GM04504 (cell line): ENCODE measurements around the gene SUPT7L.
"Not testable (repeated sequence)": the region's sequence is repeated elsewhere in the genome, so short reads cannot be mapped to it uniquely, and the experiment has no call there.

ENCODE experiments used
- DNase-seq: peaks from one replicate; pipeline ENCODE4 v3.0.0-alpha.2; 2012; ENCODE audit warnings: low read depth

The SUPT7L gene

GRCh38 chr2:27685577-27685976 lies 22.2 kb upstream of the SUPT7L start:
- no peak for DNase-seq

GRCh38 chr2:27685006-27685405 lies 21.6 kb upstream of the SUPT7L start:
- not testable (repeated sequence) for DNase-seq

GRCh38 chr2:27683390-27684071 lies 20.1 kb upstream of the SUPT7L start:
- DNase-seq, result peak; percentile 75

GRCh38 chr2:27682334-27682771 lies 18.9 kb upstream of the SUPT7L start:
- peak; percentile 81 for DNase-seq

- DNase-seq, result no peak
Observed at GRCh38 chr2:27681841-27682240, 18.4 kb upstream of the SUPT7L start.

- no peak for DNase-seq
Observed at GRCh38 chr2:27680571-27680970, 17.2 kb upstream of the SUPT7L start.

GRCh38 chr2:27672723-27673486 lies 9.5 kb upstream of the SUPT7L start:
- no peak for DNase-seq

- no peak for DNase-seq
Observed at GRCh38 chr2:27671235-27671634, 7.8 kb upstream of the SUPT7L start.

- no peak for DNase-seq
Observed at GRCh38 chr2:27667446-27667845, 4.0 kb upstream of the SUPT7L start.

GRCh38 chr2:27664622-27665363 lies 1.4 kb upstream of the SUPT7L start:
- no peak for DNase-seq

- DNase-seq, result no peak
Observed at GRCh38 chr2:27664154-27664574, 750 bp upstream of the SUPT7L start.

- DNase-seq, result no peak
Observed at GRCh38 chr2:27661371-27661770, 2.0 kb downstream of the SUPT7L start.

GRCh38 chr2:27655155-27655951 lies 8.1 kb downstream of the SUPT7L start:
- DNase-seq, result no peak

- DNase-seq, result no peak
Observed at GRCh38 chr2:27653397-27653796, 10.0 kb downstream of the SUPT7L start.

- DNase-seq, result no peak
Observed at GRCh38 chr2:27652790-27653189, 10.6 kb downstream of the SUPT7L start.

GRCh38 chr2:27652341-27652740 lies 11.1 kb downstream of the SUPT7L start:
- DNase-seq, result no peak

GRCh38 chr2:27651056-27651455 lies 12.4 kb downstream of the SUPT7L start:
- DNase-seq, result no peak

GRCh38 chr2:27647737-27648136 lies 15.7 kb downstream of the SUPT7L start:
- no peak for DNase-seq

- no peak for DNase-seq
Observed at GRCh38 chr2:27647289-27647688, 16.1 kb downstream of the SUPT7L start.

GRCh38 chr2:27645197-27645596 lies 18.2 kb downstream of the SUPT7L start:
- no peak for DNase-seq

- DNase-seq, result no peak
Observed at GRCh38 chr2:27640722-27641245, 22.6 kb downstream of the SUPT7L start.

GRCh38 chr2:27638709-27639108 lies 24.7 kb downstream of the SUPT7L start:
- peak; percentile 69 for DNase-seq
